ENCODE measurements around the gene ABCB11. TPM values are rescaled to one million over a fixed set of nuclear protein-coding genes. Genes with fewer than 3 reads are reported as not detected.
A peak's percentile ranks its signal among the peaks of the same experiment; 100 is the strongest.

The ABCB11 gene
- total RNA-seq, 4 donors from 2014 or later, result 0.13 TPM; not detected in 3

GRCh38 chr2:168912466-168912865 lies 118.7 kb downstream of the ABCB11 start:
- Histone ChIP-seq H3K4me1 (peaks cover 0 to 11% (median 4%) of the 10 kb centered on the region in 3 donors), H3K4me3 (peak overlapping the region in 1 of 2 donors; percentile 21), H3K9me3 (peaks cover 0 to 7% (median 0%) of the 10 kb centered on the region in 3 donors), H3K27ac (no peak overlapping the region), H3K27me3 (no peaks in the 10 kb centered on the region), H3K36me3 (no peaks in the 10 kb centered on the region)
- ATAC-seq, result no peak
- WGBS, 2 donors (ENCODE audit: low coverage in 1 of 2), result 35% methylated on average over 5 to 6 of the region's 6 CpGs
- TF ChIP-seq CTCF (IDR thresholded peaks at IDR 0.05) (no peak), EP300 (IDR thresholded peaks at IDR 0.05) (no peak), POLR2A (IDR thresholded peaks at IDR 0.05) (no peak), POLR2AphosphoS5 (IDR thresholded peaks at IDR 0.05) (no peak)

GRCh38 chr2:168910330-168910729 lies 120.8 kb downstream of the ABCB11 start:
- TF ChIP-seq CTCF (IDR thresholded peaks at IDR 0.05) (no peak), POLR2A (IDR thresholded peaks at IDR 0.05) (no peak), POLR2AphosphoS5 (IDR thresholded peaks at IDR 0.05) (no peak), EP300 (IDR thresholded peaks at IDR 0.05) (no peak)
- WGBS, 2 donors (ENCODE audit: low coverage in 1 of 2), result 53 to 70% methylated on average over 5 of the region's 5 CpGs
- Histone ChIP-seq H3K27ac (no peak overlapping the region), H3K9me3 (peaks cover 0 to under 1% (median 0%) of the 10 kb centered on the region in 3 donors), H3K4me3 (no peak overlapping the region), H3K36me3 (no peaks in the 10 kb centered on the region), H3K27me3 (no peaks in the 10 kb centered on the region), H3K4me1 (peaks cover 0 to 11% (median 4%) of the 10 kb centered on the region in 3 donors)
- ATAC-seq, result no peak

- no peak for ATAC-seq
- TF ChIP-seq EP300 (IDR thresholded peaks at IDR 0.05), result no peak
- no peak for TF ChIP-seq POLR2A (IDR thresholded peaks at IDR 0.05)
- TF ChIP-seq POLR2AphosphoS5 (IDR thresholded peaks at IDR 0.05), result no peak
- TF ChIP-seq CTCF (IDR thresholded peaks at IDR 0.05), result no peak
- H3K4me1 ChIP-seq, result peaks cover 0 to 8% (median 4%) of the 10 kb centered on the region in 3 donors
- no peaks in the 10 kb centered on the region for H3K36me3 ChIP-seq
- no peak overlapping the region for H3K27ac ChIP-seq
- no peak overlapping the region for H3K4me3 ChIP-seq
- no peaks in the 10 kb centered on the region for H3K9me3 ChIP-seq
- 83 to 94% methylated on average over 2 to 5 of the region's 8 CpGs for WGBS, 2 donors (ENCODE audit: low coverage in 1 of 2)
- H3K27me3 ChIP-seq, result no peaks in the 10 kb centered on the region
Observed at GRCh38 chr2:168907940-168908662, 123.0 kb downstream of the ABCB11 start.

- no peak for TF ChIP-seq POLR2AphosphoS5 (IDR thresholded peaks at IDR 0.05)
- no peak for TF ChIP-seq EP300 (IDR thresholded peaks at IDR 0.05)
- TF ChIP-seq POLR2A (IDR thresholded peaks at IDR 0.05), result no peak
- TF ChIP-seq CTCF (IDR thresholded peaks at IDR 0.05), result no peak
- Histone ChIP-seq H3K27ac (no peak overlapping the region), H3K27me3 (no peaks in the 10 kb centered on the region), H3K9me3 (no peaks in the 10 kb centered on the region), H3K36me3 (no peaks in the 10 kb centered on the region), H3K4me1 (no peaks in the 10 kb centered on the region), H3K4me3 (no peak overlapping the region)
- no peak for ATAC-seq
- WGBS, 2 donors (ENCODE audit: low coverage in 1 of 2), result 95 to 96% methylated on average over 3 of the region's 3 CpGs
Observed at GRCh38 chr2:168904358-168904757, 126.8 kb downstream of the ABCB11 start.

- no peak for ATAC-seq
- H3K27me3 ChIP-seq, result no peaks in the 10 kb centered on the region
- H3K9me3 ChIP-seq, result no peaks in the 10 kb centered on the region
- no peak overlapping the region for H3K4me3 ChIP-seq
- TF ChIP-seq POLR2AphosphoS5 (IDR thresholded peaks at IDR 0.05), result no peak
- TF ChIP-seq CTCF (IDR thresholded peaks at IDR 0.05), result no peak
- no peak for TF ChIP-seq POLR2A (IDR thresholded peaks at IDR 0.05)
- no peak for TF ChIP-seq EP300 (IDR thresholded peaks at IDR 0.05)
- 86 to 89% methylated on average over 2 of the region's 2 CpGs for WGBS, 2 donors (ENCODE audit: low coverage in 1 of 2)
- H3K27ac ChIP-seq, result no peak overlapping the region
- H3K4me1 ChIP-seq, result no peaks in the 10 kb centered on the region
- H3K36me3 ChIP-seq, result no peaks in the 10 kb centered on the region
Observed at GRCh38 chr2:168903888-168904287, 127.2 kb downstream of the ABCB11 start.
